Nucleus accumbens (tissue), 56 donors: ENCODE results near the gene HTR5A.
A peak's percentile ranks its signal among the peaks of the same experiment; 100 is the strongest.

Experiments
- DNase-seq, 56 donors: peaks; one replicate each; lab custom pipeline; 2025; lab: John Stamatoyannopoulos, UW

The HTR5A gene

GRCh38 chr7:155084021-155084420 is 13.9 kb downstream of the HTR5A start:
- no peak for DNase-seq

- no peak for DNase-seq
These were observed 14.8 kb downstream of the HTR5A start for GRCh38 chr7:155084969-155085368.

- peak in 5 of 56 donors; percentile 1 to 21 (median 5) for DNase-seq
These were observed 20.6 kb downstream of the HTR5A start for GRCh38 chr7:155090684-155091083.

GRCh38 chr7:155093596-155093995 is 23.5 kb downstream of the HTR5A start:
- DNase-seq: no peak

- no peak for DNase-seq
These were observed 24.6 kb downstream of the HTR5A start for GRCh38 chr7:155094636-155095135.

- no peak for DNase-seq
These were observed 27.2 kb downstream of the HTR5A start for GRCh38 chr7:155097338-155097737.

- no peak for DNase-seq
These were observed 33.7 kb downstream of the HTR5A start for GRCh38 chr7:155103839-155104238.

GRCh38 chr7:155104913-155105312 is 34.8 kb downstream of the HTR5A start:
- no peak for DNase-seq

GRCh38 chr7:155106356-155106755 is 36.2 kb downstream of the HTR5A start:
- no peak for DNase-seq

GRCh38 chr7:155107126-155107525 is 37.0 kb downstream of the HTR5A start:
- DNase-seq: no peak

GRCh38 chr7:155108144-155108901 is 38.2 kb downstream of the HTR5A start:
- no peak for DNase-seq

GRCh38 chr7:155109121-155109520 is 39.0 kb downstream of the HTR5A start:
- no peak for DNase-seq

GRCh38 chr7:155115288-155115687 is 45.2 kb downstream of the HTR5A start:
- DNase-seq: no peak

GRCh38 chr7:155119801-155120382 is 49.8 kb downstream of the HTR5A start:
- no peak for DNase-seq

- no peak for DNase-seq
These were observed 50.3 kb downstream of the HTR5A start for GRCh38 chr7:155120460-155120859.

GRCh38 chr7:155122831-155123230 is 52.7 kb downstream of the HTR5A start:
- no peak for DNase-seq

GRCh38 chr7:155123413-155123812 is 53.3 kb downstream of the HTR5A start:
- DNase-seq: no peak

- no peak for DNase-seq
These were observed 54.6 kb downstream of the HTR5A start for GRCh38 chr7:155124706-155125105.

- DNase-seq: no peak
These were observed 59.1 kb downstream of the HTR5A start for GRCh38 chr7:155129186-155129585.

GRCh38 chr7:155129789-155130188 is 59.7 kb downstream of the HTR5A start:
- DNase-seq: no peak

GRCh38 chr7:155130493-155130892 is 60.4 kb downstream of the HTR5A start:
- DNase-seq: no peak

GRCh38 chr7:155131090-155131489 is 61.0 kb downstream of the HTR5A start:
- no peak for DNase-seq
